Measurements from ENCODE around the gene HOXB4. TPM values are rescaled to one million over a fixed set of nuclear protein-coding genes. Genes with fewer than 3 reads are reported as not detected.

The HOXB4 gene
- polyA plus RNA-seq, 1 of the 3 experiments (the other 2 are of a cell fraction): 0.03 TPM

GRCh38 chr17:48624118-48624517 is 46.0 kb upstream of the HOXB4 start (continued):
- TF ChIP-seq RCOR1 (IDR thresholded peaks at IDR 0.05; ENCODE audit: low read length): no peak

DNA sequence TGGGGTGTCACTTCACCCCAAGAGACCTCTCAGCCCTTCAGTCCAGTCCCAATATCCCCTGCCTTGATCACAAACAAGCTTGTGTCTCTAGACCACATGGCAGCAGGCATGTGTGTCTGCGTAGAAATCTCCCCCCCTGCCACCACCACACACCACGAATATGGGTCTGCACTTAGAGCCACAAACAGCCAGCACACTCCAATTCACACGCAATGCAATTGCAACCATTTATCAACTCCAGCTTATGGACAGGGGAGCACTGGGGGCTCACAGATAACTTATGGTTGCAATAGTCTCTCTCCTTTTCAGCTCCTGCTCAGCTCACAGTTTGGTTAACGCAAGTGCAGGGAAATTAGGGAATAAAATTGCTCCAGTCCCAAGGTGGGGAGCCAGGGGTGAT is 45.4 kb upstream of the HOXB4 start:
- Histone ChIP-seq H3K27me3 (ENCODE audit: insufficient read depth) (peaks cover 98% of the 10 kb centered on the region), H3K36me3 (replicated peaks in 1 of 2; ENCODE audit: control insufficient read depth in 1 of 2, insufficient read depth in 2 of 2, low read length in 1 of 2) (no peaks in the 10 kb centered on the region), H3F3A (replicated peaks; ENCODE audit: insufficient read depth) (no peaks in the 10 kb centered on the region), H3K4me3 (ENCODE audit: low read depth in 2 of 2, low read length in 1 of 2) (no peak overlapping the region), H3K9ac (no peak overlapping the region), H3K79me2 (ENCODE audit: insufficient read depth) (no peaks in the 10 kb centered on the region), H4K20me1 (ENCODE audit: insufficient read depth) (peaks cover 3% of the 10 kb centered on the region; the same call in 1 of the 2 replicates), H3K9me2 (no peaks in the 10 kb centered on the region), H2AFZ (ENCODE audit: low read depth) (no peak overlapping the region), H3K27ac (ENCODE audit: low read depth in 2 of 2, low read length in 1 of 2) (no peak overlapping the region), H3K9me3 (no peaks in the 10 kb centered on the region), H3K4me1 (ENCODE audit: control insufficient read depth in 1 of 2, insufficient read depth in 2 of 2, low read depth in 1 of 2, low read length in 1 of 2) (no peaks in the 10 kb centered on the region), H3K4me2 (no peak overlapping the region)
- WGBS (ENCODE audit: low lambda C conversion rate): 10% methylated on average over 4 of the region's 4 CpGs
- ChIA-PET POLR2A (no interaction called here), CTCF (interaction anchor here (0.7 to 7.6 kb wide), 12 partner anchors 10 to 597 kb away, joined by 3 to 50 read pairs (median 5); no protein-coding TSS in a partner anchor)
- no peak for DNase-seq
- TF ChIP-seq MXI1 (IDR thresholded peaks at IDR 0.05; ENCODE audit: low read depth, low read length) (no peak), ELF1 (IDR thresholded peaks at IDR 0.05) (no peak), POLR2AphosphoS5 (IDR thresholded peaks at IDR 0.05; ENCODE audit: low read depth, low read length) (no peak), TAF1 (IDR thresholded peaks at IDR 0.05; ENCODE audit: borderline replicate concordance, low read depth, low read length) (no peak), CHD2 (IDR thresholded peaks at IDR 0.05; ENCODE audit: low read length, partially characterized antibody) (no peak), TEAD4 (IDR thresholded peaks at IDR 0.05; ENCODE audit: borderline replicate concordance, insufficient read depth) (no peak), MEF2A (IDR thresholded peaks at IDR 0.05; ENCODE audit: borderline replicate concordance, low read depth) (no peak), JUND (IDR thresholded peaks at IDR 0.05) (no peak), EZH2phosphoT487 (IDR thresholded peaks at IDR 0.05; ENCODE audit: borderline replicate concordance, low read depth) (no peak; the same call in 1 of the 2 replicates)
- TF ChIP-seq, protein P1, sequence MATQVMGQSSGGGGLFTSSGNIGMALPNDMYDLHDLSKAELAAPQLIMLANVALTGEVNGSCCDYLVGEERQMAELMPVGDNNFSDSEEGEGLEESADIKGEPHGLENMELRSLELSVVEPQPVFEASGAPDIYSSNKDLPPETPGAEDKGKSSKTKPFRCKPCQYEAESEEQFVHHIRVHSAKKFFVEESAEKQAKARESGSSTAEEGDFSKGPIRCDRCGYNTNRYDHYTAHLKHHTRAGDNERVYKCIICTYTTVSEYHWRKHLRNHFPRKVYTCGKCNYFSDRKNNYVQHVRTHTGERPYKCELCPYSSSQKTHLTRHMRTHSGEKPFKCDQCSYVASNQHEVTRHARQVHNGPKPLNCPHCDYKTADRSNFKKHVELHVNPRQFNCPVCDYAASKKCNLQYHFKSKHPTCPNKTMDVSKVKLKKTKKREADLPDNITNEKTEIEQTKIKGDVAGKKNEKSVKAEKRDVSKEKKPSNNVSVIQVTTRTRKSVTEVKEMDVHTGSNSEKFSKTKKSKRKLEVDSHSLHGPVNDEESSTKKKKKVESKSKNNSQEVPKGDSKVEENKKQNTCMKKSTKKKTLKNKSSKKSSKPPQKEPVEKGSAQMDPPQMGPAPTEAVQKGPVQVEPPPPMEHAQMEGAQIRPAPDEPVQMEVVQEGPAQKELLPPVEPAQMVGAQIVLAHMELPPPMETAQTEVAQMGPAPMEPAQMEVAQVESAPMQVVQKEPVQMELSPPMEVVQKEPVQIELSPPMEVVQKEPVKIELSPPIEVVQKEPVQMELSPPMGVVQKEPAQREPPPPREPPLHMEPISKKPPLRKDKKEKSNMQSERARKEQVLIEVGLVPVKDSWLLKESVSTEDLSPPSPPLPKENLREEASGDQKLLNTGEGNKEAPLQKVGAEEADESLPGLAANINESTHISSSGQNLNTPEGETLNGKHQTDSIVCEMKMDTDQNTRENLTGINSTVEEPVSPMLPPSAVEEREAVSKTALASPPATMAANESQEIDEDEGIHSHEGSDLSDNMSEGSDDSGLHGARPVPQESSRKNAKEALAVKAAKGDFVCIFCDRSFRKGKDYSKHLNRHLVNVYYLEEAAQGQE (IDR thresholded peaks at IDR 0.05; ENCODE audit: low read depth, low read length): no peak
- TF ChIP-seq, protein P2, sequence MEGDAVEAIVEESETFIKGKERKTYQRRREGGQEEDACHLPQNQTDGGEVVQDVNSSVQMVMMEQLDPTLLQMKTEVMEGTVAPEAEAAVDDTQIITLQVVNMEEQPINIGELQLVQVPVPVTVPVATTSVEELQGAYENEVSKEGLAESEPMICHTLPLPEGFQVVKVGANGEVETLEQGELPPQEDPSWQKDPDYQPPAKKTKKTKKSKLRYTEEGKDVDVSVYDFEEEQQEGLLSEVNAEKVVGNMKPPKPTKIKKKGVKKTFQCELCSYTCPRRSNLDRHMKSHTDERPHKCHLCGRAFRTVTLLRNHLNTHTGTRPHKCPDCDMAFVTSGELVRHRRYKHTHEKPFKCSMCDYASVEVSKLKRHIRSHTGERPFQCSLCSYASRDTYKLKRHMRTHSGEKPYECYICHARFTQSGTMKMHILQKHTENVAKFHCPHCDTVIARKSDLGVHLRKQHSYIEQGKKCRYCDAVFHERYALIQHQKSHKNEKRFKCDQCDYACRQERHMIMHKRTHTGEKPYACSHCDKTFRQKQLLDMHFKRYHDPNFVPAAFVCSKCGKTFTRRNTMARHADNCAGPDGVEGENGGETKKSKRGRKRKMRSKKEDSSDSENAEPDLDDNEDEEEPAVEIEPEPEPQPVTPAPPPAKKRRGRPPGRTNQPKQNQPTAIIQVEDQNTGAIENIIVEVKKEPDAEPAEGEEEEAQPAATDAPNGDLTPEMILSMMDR (IDR thresholded peaks at IDR 0.05): no peak
- TF ChIP-seq, protein P3, sequence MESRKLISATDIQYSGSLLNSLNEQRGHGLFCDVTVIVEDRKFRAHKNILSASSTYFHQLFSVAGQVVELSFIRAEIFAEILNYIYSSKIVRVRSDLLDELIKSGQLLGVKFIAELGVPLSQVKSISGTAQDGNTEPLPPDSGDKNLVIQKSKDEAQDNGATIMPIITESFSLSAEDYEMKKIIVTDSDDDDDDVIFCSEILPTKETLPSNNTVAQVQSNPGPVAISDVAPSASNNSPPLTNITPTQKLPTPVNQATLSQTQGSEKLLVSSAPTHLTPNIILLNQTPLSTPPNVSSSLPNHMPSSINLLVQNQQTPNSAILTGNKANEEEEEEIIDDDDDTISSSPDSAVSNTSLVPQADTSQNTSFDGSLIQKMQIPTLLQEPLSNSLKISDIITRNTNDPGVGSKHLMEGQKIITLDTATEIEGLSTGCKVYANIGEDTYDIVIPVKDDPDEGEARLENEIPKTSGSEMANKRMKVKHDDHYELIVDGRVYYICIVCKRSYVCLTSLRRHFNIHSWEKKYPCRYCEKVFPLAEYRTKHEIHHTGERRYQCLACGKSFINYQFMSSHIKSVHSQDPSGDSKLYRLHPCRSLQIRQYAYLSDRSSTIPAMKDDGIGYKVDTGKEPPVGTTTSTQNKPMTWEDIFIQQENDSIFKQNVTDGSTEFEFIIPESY (IDR thresholded peaks at IDR 0.05; ENCODE audit: borderline replicate concordance, low read depth): no peak

Measured in SK-N-SH (cell line).